IPS DF 4.7 (cell line): Measurements from ENCODE around the gene ABHD16A.

Experiments
- DNase-seq: peaks from one replicate; pipeline ENCODE4 v3.0.0-alpha.2; 2013; ENCODE audit warnings: low spot score; ENCODE audit errors: extremely low read depth

Gene ABHD16A

GRCh38 chr6:31642798-31643570, 60.1 kb downstream of the ABHD16A start:
- DNase-seq, result no peak

DNA sequence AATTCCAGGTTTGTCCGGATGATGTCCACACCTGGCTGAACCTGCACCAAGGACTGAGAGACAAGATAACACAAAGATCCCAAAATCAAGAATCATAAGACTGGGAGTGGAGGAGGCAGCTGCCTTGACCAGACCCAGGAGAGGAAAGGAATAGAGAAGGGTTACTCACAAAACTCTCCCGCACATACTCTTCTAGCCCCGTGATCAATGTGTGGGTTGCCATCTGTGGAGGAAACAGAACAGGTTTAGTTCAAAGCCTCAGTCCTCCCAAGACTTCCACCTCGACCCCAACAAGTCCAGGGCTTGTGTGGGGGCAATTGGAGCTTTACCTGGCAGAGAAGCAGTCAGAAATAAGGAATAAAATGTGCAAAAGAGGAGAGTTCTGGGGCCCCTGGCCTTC, 61.8 kb downstream of the ABHD16A start:
- DNase-seq, result no peak

GRCh38 chr6:31640612-31641011, 62.5 kb downstream of the ABHD16A start:
- no peak for DNase-seq

DNA sequence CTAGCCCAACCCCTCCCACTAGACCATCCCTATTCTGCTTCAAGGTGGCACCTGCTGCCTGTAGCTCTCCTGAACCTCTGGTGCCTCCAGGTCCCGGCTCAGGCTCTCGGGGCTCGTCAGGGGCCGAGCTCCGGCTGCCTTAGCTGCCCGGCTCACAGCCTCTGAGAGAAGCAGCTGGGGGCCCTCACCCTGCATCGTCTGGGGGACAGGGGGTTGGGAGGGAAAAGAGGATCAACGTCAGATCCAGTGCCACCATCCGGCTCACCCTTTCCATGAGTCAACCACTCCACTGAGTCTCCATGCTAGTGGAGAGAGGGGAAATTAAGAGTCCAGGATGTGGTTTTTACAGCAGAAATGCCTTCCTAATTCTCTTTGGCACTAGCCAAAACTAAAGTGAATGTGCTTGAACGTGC, 63.7 kb downstream of the ABHD16A start:
- no peak for DNase-seq

GRCh38 chr6:31639043-31639442, 64.1 kb downstream of the ABHD16A start:
- DNase-seq, result no peak
